Measurements from ENCODE around the gene NKAPL. TPM values are rescaled to one million over a fixed set of nuclear protein-coding genes. Genes with fewer than 3 reads are reported as not detected.

The NKAPL gene
- total and polyA plus RNA-seq, 2 of the 8 experiments (the other 6 are each of a cell fraction or from before 2014, with no cell fraction given) = 0.08 TPM; not detected in 1

DNA sequence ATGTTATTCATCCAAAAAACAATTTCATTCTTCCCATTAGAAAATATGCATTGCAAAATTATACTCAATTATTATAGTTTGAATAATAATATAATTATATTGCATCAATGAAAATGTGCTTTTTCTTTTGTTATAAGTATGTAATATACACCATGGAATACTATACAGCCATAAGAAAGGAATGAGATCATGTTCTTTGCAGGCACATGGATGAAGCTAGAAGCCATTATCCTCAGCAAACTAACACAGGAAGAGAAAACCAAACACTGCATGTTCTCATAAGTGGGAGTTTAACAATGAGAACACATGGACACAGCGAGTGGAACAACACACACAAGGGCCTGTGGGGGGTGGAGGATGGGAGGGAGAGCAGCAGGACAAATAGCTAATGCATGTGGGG lies 2.1 kb upstream of the NKAPL start (continued):
- TF ChIP-seq, protein P1, sequence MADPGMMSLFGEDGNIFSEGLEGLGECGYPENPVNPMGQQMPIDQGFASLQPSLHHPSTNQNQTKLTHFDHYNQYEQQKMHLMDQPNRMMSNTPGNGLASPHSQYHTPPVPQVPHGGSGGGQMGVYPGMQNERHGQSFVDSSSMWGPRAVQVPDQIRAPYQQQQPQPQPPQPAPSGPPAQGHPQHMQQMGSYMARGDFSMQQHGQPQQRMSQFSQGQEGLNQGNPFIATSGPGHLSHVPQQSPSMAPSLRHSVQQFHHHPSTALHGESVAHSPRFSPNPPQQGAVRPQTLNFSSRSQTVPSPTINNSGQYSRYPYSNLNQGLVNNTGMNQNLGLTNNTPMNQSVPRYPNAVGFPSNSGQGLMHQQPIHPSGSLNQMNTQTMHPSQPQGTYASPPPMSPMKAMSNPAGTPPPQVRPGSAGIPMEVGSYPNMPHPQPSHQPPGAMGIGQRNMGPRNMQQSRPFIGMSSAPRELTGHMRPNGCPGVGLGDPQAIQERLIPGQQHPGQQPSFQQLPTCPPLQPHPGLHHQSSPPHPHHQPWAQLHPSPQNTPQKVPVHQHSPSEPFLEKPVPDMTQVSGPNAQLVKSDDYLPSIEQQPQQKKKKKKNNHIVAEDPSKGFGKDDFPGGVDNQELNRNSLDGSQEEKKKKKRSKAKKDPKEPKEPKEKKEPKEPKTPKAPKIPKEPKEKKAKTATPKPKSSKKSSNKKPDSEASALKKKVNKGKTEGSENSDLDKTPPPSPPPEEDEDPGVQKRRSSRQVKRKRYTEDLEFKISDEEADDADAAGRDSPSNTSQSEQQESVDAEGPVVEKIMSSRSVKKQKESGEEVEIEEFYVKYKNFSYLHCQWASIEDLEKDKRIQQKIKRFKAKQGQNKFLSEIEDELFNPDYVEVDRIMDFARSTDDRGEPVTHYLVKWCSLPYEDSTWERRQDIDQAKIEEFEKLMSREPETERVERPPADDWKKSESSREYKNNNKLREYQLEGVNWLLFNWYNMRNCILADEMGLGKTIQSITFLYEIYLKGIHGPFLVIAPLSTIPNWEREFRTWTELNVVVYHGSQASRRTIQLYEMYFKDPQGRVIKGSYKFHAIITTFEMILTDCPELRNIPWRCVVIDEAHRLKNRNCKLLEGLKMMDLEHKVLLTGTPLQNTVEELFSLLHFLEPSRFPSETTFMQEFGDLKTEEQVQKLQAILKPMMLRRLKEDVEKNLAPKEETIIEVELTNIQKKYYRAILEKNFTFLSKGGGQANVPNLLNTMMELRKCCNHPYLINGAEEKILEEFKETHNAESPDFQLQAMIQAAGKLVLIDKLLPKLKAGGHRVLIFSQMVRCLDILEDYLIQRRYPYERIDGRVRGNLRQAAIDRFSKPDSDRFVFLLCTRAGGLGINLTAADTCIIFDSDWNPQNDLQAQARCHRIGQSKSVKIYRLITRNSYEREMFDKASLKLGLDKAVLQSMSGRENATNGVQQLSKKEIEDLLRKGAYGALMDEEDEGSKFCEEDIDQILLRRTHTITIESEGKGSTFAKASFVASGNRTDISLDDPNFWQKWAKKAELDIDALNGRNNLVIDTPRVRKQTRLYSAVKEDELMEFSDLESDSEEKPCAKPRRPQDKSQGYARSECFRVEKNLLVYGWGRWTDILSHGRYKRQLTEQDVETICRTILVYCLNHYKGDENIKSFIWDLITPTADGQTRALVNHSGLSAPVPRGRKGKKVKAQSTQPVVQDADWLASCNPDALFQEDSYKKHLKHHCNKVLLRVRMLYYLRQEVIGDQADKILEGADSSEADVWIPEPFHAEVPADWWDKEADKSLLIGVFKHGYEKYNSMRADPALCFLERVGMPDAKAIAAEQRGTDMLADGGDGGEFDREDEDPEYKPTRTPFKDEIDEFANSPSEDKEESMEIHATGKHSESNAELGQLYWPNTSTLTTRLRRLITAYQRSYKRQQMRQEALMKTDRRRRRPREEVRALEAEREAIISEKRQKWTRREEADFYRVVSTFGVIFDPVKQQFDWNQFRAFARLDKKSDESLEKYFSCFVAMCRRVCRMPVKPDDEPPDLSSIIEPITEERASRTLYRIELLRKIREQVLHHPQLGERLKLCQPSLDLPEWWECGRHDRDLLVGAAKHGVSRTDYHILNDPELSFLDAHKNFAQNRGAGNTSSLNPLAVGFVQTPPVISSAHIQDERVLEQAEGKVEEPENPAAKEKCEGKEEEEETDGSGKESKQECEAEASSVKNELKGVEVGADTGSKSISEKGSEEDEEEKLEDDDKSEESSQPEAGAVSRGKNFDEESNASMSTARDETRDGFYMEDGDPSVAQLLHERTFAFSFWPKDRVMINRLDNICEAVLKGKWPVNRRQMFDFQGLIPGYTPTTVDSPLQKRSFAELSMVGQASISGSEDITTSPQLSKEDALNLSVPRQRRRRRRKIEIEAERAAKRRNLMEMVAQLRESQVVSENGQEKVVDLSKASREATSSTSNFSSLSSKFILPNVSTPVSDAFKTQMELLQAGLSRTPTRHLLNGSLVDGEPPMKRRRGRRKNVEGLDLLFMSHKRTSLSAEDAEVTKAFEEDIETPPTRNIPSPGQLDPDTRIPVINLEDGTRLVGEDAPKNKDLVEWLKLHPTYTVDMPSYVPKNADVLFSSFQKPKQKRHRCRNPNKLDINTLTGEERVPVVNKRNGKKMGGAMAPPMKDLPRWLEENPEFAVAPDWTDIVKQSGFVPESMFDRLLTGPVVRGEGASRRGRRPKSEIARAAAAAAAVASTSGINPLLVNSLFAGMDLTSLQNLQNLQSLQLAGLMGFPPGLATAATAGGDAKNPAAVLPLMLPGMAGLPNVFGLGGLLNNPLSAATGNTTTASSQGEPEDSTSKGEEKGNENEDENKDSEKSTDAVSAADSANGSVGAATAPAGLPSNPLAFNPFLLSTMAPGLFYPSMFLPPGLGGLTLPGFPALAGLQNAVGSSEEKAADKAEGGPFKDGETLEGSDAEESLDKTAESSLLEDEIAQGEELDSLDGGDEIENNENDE (IDR thresholded peaks at IDR 0.05; ENCODE audit: insufficient replicate concordance, low read length) = no peak
- no peak for TF ChIP-seq ATF2 (IDR thresholded peaks at IDR 0.05; ENCODE audit: low read length)

Data from H1 (cell line).